ENCODE data around the gene STS.
"Not testable (repeated sequence)": the region's sequence is repeated elsewhere in the genome, so short reads cannot be mapped to it uniquely, and the experiment has no call there.

The STS gene

GRCh38 chrX:7143941-7144525 is 3.5 kb upstream of the STS start:
- DNase-seq, result no peak

- no peak for DNase-seq
Measured at GRCh38 chrX:7145454-7145853, 2.1 kb upstream of the STS start.

GRCh38 chrX:7146020-7146702 is 1.4 kb upstream of the STS start:
- no peak for DNase-seq

GRCh38 chrX:7146703-7147412 is 654 bp upstream of the STS start:
- no peak for DNase-seq

GRCh38 chrX:7147978-7148854 is 704 bp downstream of the STS start, which contains the start of gene PUDP:
PUDP (minus strand) TSS chrX:7148153; CDS start chrX:7148113, 40 bp downstream.
- peak; percentile 81 for DNase-seq

GRCh38 chrX:7149411-7149810 is 1.9 kb downstream of the STS start:
- no peak for DNase-seq

GRCh38 chrX:7153231-7153630 is 5.7 kb downstream of the STS start:
- no peak for DNase-seq

GRCh38 chrX:7154041-7154597 is 6.6 kb downstream of the STS start:
- DNase-seq, result no peak

- no peak for DNase-seq
Measured at GRCh38 chrX:7155163-7155562, 7.7 kb downstream of the STS start.

- no peak for DNase-seq
Measured at GRCh38 chrX:7156879-7157278, 9.4 kb downstream of the STS start.

GRCh38 chrX:7158468-7158990 is 11.0 kb downstream of the STS start:
- DNase-seq, result no peak

GRCh38 chrX:7159149-7159861 is 11.8 kb downstream of the STS start:
- DNase-seq, result no peak

- DNase-seq, result no peak
Measured at GRCh38 chrX:7163146-7163677, 15.7 kb downstream of the STS start.

GRCh38 chrX:7164174-7164573 is 16.7 kb downstream of the STS start:
- no peak for DNase-seq

- DNase-seq, result no peak
Measured at GRCh38 chrX:7168371-7168770, 20.9 kb downstream of the STS start.

- no peak for DNase-seq
Measured at GRCh38 chrX:7169627-7170026, 22.1 kb downstream of the STS start.

GRCh38 chrX:7170898-7171297 is 23.4 kb downstream of the STS start:
- DNase-seq, result no peak

- DNase-seq, result not testable (repeated sequence)
Measured at GRCh38 chrX:7178859-7179258, 31.3 kb downstream of the STS start.

GRCh38 chrX:7179446-7179845 is 31.9 kb downstream of the STS start:
- no peak for DNase-seq

GRCh38 chrX:7184816-7185215 is 37.3 kb downstream of the STS start:
- DNase-seq, result no peak

GRCh38 chrX:7188672-7189071 is 41.2 kb downstream of the STS start:
- DNase-seq, result no peak

GRCh38 chrX:7190157-7190556 is 42.6 kb downstream of the STS start:
- no peak for DNase-seq
